HEK293 (cell line): ENCODE results near the gene AP5S1.
"Not testable (repeated sequence)": the region's sequence is repeated elsewhere in the genome, so short reads cannot be mapped to it uniquely, and the experiment has no call there.

Source experiments
- CTCF ChIA-PET: fragments of 350-600 bp; formaldehyde crosslinking; extraction: SDS; loops from one replicate; lab custom pipeline; 2021; ENCODE audit warnings: antibody characterized with exemption; lab: Yijun Ruan, JAX
- POLR2A ChIA-PET: fragments of 300-600 bp; formaldehyde crosslinking; extraction: SDS; loops from one replicate; lab custom pipeline; 2020; ENCODE audit warnings: antibody characterized with exemption, inconsistent platforms; lab: Yijun Ruan, JAX
- H3K27ac ChIP-seq: fragments of 200-500 bp; sonication (Bioruptor generic); 2 replicates; pipeline ENCODE4 v1.5.1; 2014; ENCODE audit warnings: low read depth, low read length, control low read depth, inconsistent platforms; ENCODE audit errors: extremely low read depth
- H3K36me3 ChIP-seq, 2 experiments: fragments of 200-500 bp in 1 of 2; sonication (Bioruptor generic) in 1 of 2; 1 replicate in 1 of 2; 2 replicates in 1 of 2; pipeline ENCODE4 v1.5.1; 2014 to 2017; ENCODE audit warnings: inconsistent platforms in 2 of 2, low read length in 2 of 2; ENCODE audit not compliant: control insufficient read depth in 2 of 2, insufficient read depth in 1 of 2
- H3K4me1 ChIP-seq: fragments of 200-500 bp; sonication (Bioruptor generic); 2 replicates; pipeline ENCODE4 v1.5.1; 2014; ENCODE audit warnings: mild to moderate bottlenecking, low read length, inconsistent platforms; ENCODE audit not compliant: control insufficient read depth, insufficient read depth
- H3K4me3 ChIP-seq: 2 replicates; pipeline ENCODE4 v1.5.1; 2011; ENCODE audit warnings: low read depth, mild to moderate bottlenecking, control low read depth, low read length, moderate library complexity
- H3K9me3 ChIP-seq: fragments of 200-500 bp; sonication (Bioruptor generic); 2 replicates; pipeline ENCODE4 v1.5.1; 2014; ENCODE audit warnings: low read depth, low read length, inconsistent platforms; ENCODE audit not compliant: control insufficient read depth, insufficient read depth
- CTCF ChIP-seq: fragments of 450-650 bp; formaldehyde crosslinking; IDR thresholded peaks from 2 replicates; pipeline ENCODE4 v1.5.1; 2016; ENCODE audit warnings: missing biosample characterization, missing genetic modification characterization
- HIC1 ChIP-seq: fragments of 450-650 bp; formaldehyde crosslinking; IDR thresholded peaks from 2 replicates; pipeline ENCODE4 v1.5.1; 2016; ENCODE audit warnings: missing biosample characterization, missing genetic modification characterization
- KLF17 ChIP-seq: fragments of 450-650 bp; formaldehyde crosslinking; IDR thresholded peaks from 2 replicates; pipeline ENCODE4 v1.5.1; 2016; ENCODE audit warnings: missing biosample characterization, missing genetic modification characterization
- PBX3 ChIP-seq: sonication (generic); formaldehyde crosslinking; IDR thresholded peaks from 2 replicates; pipeline ENCODE4 v1.8.1; 2022; ENCODE audit warnings: mild to moderate bottlenecking, moderate library complexity, missing genetic modification reagents
- PRDM6 ChIP-seq: fragments of 450-650 bp; formaldehyde crosslinking; IDR thresholded peaks from 2 replicates; pipeline ENCODE4 v1.5.1; 2017; ENCODE audit warnings: missing biosample characterization, missing genetic modification characterization
- SCRT1 ChIP-seq: fragments of 450-650 bp; formaldehyde crosslinking; IDR thresholded peaks from 2 replicates; pipeline ENCODE4 v1.5.1; 2016; ENCODE audit warnings: missing biosample characterization, missing genetic modification characterization, borderline replicate concordance
- ZNF10 ChIP-seq: fragments of 450-650 bp; formaldehyde crosslinking; IDR thresholded peaks from 2 replicates; pipeline ENCODE4 v1.5.1; 2017; ENCODE audit warnings: missing biosample characterization, missing genetic modification characterization
- ZNF133 ChIP-seq: fragments of 450-650 bp; formaldehyde crosslinking; IDR thresholded peaks from 2 replicates; pipeline ENCODE4 v1.5.1; 2016; ENCODE audit warnings: missing biosample characterization, missing genetic modification characterization
- ZNF223 ChIP-seq: fragments of 450-650 bp; formaldehyde crosslinking; IDR thresholded peaks from 2 replicates; pipeline ENCODE4 v1.5.1; 2016; ENCODE audit warnings: missing biosample characterization, missing genetic modification characterization
- ZNF23 ChIP-seq: fragments of 450-650 bp; formaldehyde crosslinking; IDR thresholded peaks from 2 replicates; pipeline ENCODE4 v1.5.1; 2016; ENCODE audit warnings: missing biosample characterization, missing genetic modification characterization, borderline replicate concordance
- ZNF26 ChIP-seq: fragments of 450-650 bp; formaldehyde crosslinking; IDR thresholded peaks from 2 replicates; pipeline ENCODE4 v1.5.1; 2016; ENCODE audit warnings: missing biosample characterization, missing genetic modification characterization
- ZNF324 ChIP-seq: fragments of 450-650 bp; formaldehyde crosslinking; IDR thresholded peaks from 2 replicates; pipeline ENCODE4 v1.5.1; 2016; ENCODE audit warnings: missing biosample characterization, missing genetic modification characterization
- ZNF426 ChIP-seq: fragments of 450-650 bp; formaldehyde crosslinking; IDR thresholded peaks from 2 replicates; pipeline ENCODE4 v1.5.1; 2017; ENCODE audit warnings: missing biosample characterization, missing genetic modification characterization, mild to moderate bottlenecking, inconsistent platforms, moderate library complexity
- ZNF549 ChIP-seq: fragments of 450-650 bp; IDR thresholded peaks from 2 replicates; pipeline ENCODE4 v1.5.1; 2018; ENCODE audit warnings: missing biosample characterization, missing genetic modification characterization, mild to moderate bottlenecking, inconsistent platforms, moderate library complexity
- ZXDB ChIP-seq: fragments of 450-650 bp; formaldehyde crosslinking; IDR thresholded peaks from 2 replicates; pipeline ENCODE4 v1.5.1; 2016; ENCODE audit warnings: missing biosample characterization, missing genetic modification characterization

The AP5S1 gene

GRCh38 chr20:3836132-3836531, 15.8 kb downstream of the AP5S1 start:
- Histone ChIP-seq H3K27ac (no peak overlapping the region), H3K4me3 (no peak overlapping the region), H3K36me3 (no peaks in the 10 kb centered on the region; a peak in 1 of 3 replicates), H3K4me1 (no peaks in the 10 kb centered on the region), H3K9me3 (no peaks in the 10 kb centered on the region)
- CTCF ChIA-PET = interaction anchor here (1.2 to 1.8 kb wide), 3 partner anchors 16 to 236 kb away, joined by 3 to 8 read pairs (median 8); partner anchors contain the start of gene AP5S1
- POLR2A ChIA-PET = no interaction called here
- peak; percentile 97 for TF ChIP-seq ZNF133
- no peak for TF ChIP-seq ZXDB (tag by site-specific recombination)

GRCh38 chr20:3839328-3839727, 19.0 kb downstream of the AP5S1 start:
- peaks cover 3% of the 10 kb centered on the region; the same call in 1 of the 2 replicates for H3K4me1 ChIP-seq
- H3K4me3 ChIP-seq = no peak overlapping the region
- no peaks in the 10 kb centered on the region for H3K9me3 ChIP-seq
- H3K36me3 ChIP-seq = no peaks in the 10 kb centered on the region; a peak in 1 of 3 replicates
- ChIA-PET CTCF (interaction anchor here (0.8 to 1.4 kb wide), 2 partner anchors 15 to 19 kb away, joined by 3 to 5 read pairs; partner anchors contain the start of gene AP5S1), POLR2A (interaction anchor here (0.6 to 1.2 kb wide), 2 partner anchors 44 to 253 kb away, joined by 3 to 5 read pairs; partner anchors contain the start of gene CDC25B)
- TF ChIP-seq ZNF324 (tag by site-specific recombination) (no peak), CTCF (tag by site-specific recombination) (no peak), ZNF223 (tag by site-specific recombination) (no peak), ZNF26 (tag by site-specific recombination) (no peak), ZNF23 (tag by site-specific recombination) (no peak), ZNF426 (tag by site-specific recombination) (no peak), PBX3 (no peak), ZNF10 (tag by site-specific recombination) (no peak), ZNF549 (tag by site-specific recombination) (no peak), PRDM6 (tag by site-specific recombination) (no peak), SCRT1 (tag by site-specific recombination) (no peak)
- no peak overlapping the region for H3K27ac ChIP-seq

GRCh38 chr20:3840201-3840600, 19.9 kb downstream of the AP5S1 start:
- TF ChIP-seq KLF17 (tag by site-specific recombination) = 0 out of 2 replicates have a peak, but pooled peaks have one; percentile 32
- TF ChIP-seq HIC1 = peak; percentile 33; the same call in 1 of the 2 replicates
- CTCF ChIA-PET = interaction anchor here (1.0 kb wide), 1 partner anchor 15 kb away, joined by 3 read pairs; no protein-coding TSS in a partner anchor
- not testable (repeated sequence) for H3K4me1 ChIP-seq, H3K27ac ChIP-seq, H3K36me3 ChIP-seq, H3K4me3 ChIP-seq, H3K9me3 ChIP-seq
- POLR2A ChIA-PET = interaction anchor here (0.6 to 0.7 kb wide), 2 partner anchors 27 to 252 kb away, joined by 3 to 5 read pairs; no protein-coding TSS in a partner anchor
